Stimulated activated CD8-positive, alpha-beta memory T cell treated with anti-CD3 and anti-CD28 coated beads, Interleukin-7, amount 100 ng/mL, for 24 hours (primary cell): Measurements from ENCODE around the gene HEBP2.
"Not testable (repeated sequence)": the region's sequence is repeated elsewhere in the genome, so short reads cannot be mapped to it uniquely, and the experiment has no call there.

ENCODE experiments used
- DNase-seq: peaks from one replicate; pipeline ENCODE4 v3.0.0-alpha.2; 2020; ENCODE audit warnings: low read depth

HEBP2 gene

GRCh38 chr6:138424004-138424904 is 20.2 kb downstream of the HEBP2 start:
- DNase-seq, result no peak

GRCh38 chr6:138425256-138425655 is 21.2 kb downstream of the HEBP2 start:
- not testable (repeated sequence) for DNase-seq

- DNase-seq, result no peak
Observed at GRCh38 chr6:138426500-138427123, 22.6 kb downstream of the HEBP2 start.

- DNase-seq, result no peak
Observed at GRCh38 chr6:138427701-138428100, 23.7 kb downstream of the HEBP2 start.

- no peak for DNase-seq
Observed at GRCh38 chr6:138428944-138429598, 25.0 kb downstream of the HEBP2 start.

- DNase-seq, result no peak
Observed at GRCh38 chr6:138429761-138430160, 25.7 kb downstream of the HEBP2 start.

- no peak for DNase-seq
Observed at GRCh38 chr6:138430361-138431145, 26.5 kb downstream of the HEBP2 start.

GRCh38 chr6:138431256-138432062 is 27.4 kb downstream of the HEBP2 start:
- DNase-seq, result no peak

GRCh38 chr6:138432063-138432356 is 28.0 kb downstream of the HEBP2 start:
- DNase-seq, result no peak

- no peak for DNase-seq
Observed at GRCh38 chr6:138434096-138434495, 30.1 kb downstream of the HEBP2 start.

GRCh38 chr6:138434925-138435324 is 30.9 kb downstream of the HEBP2 start:
- DNase-seq, result no peak

GRCh38 chr6:138439546-138439945 is 35.5 kb downstream of the HEBP2 start:
- DNase-seq, result no peak

- no peak for DNase-seq
Observed at GRCh38 chr6:138440296-138440695, 36.3 kb downstream of the HEBP2 start.

GRCh38 chr6:138440758-138441357 is 36.8 kb downstream of the HEBP2 start:
- DNase-seq, result no peak

- DNase-seq, result no peak
Observed at GRCh38 chr6:138441965-138442364, 37.9 kb downstream of the HEBP2 start.

GRCh38 chr6:138442663-138443062 is 38.6 kb downstream of the HEBP2 start:
- DNase-seq, result no peak

GRCh38 chr6:138443979-138444378 is 40.0 kb downstream of the HEBP2 start:
- no peak for DNase-seq

- DNase-seq, result no peak
Observed at GRCh38 chr6:138446821-138447220, 42.8 kb downstream of the HEBP2 start.

GRCh38 chr6:138450445-138450844 is 46.4 kb downstream of the HEBP2 start:
- no peak for DNase-seq

- no peak for DNase-seq
Observed at GRCh38 chr6:138451043-138451442, 47.0 kb downstream of the HEBP2 start.
